ENCODE results near the gene SPINT3. TPM values are rescaled to one million over a fixed set of nuclear protein-coding genes. Genes with fewer than 3 reads are reported as not detected.

The SPINT3 gene
- total RNA-seq, 2 experiments from 2014 or later = not detected

DNA sequence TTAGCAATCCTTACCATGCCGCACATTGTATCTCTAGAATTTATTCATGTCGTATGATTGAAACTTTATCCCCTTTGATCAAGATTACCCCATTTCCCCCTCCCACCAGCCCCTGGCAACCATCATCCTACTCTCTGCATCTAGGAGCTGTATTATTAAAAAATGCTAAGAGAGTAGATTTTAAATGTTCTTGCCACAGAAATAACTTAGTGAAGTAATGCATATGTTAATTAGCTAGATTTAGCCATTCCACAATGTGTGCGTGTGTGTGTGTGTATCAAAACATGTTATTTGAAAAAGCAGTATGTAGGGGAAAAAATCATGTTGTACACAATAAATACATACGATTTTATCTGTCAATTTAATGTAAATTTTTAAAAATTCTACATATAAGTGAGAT lies 11.9 kb upstream of the SPINT3 start:
- ATAC-seq (no peak), DNase-seq (no peak)
- intact Hi-C loops (cut with DNase I, micrococcal nuclease) = no loop called here
- Mint-ChIP-seq H3K4me1 (no peaks in the 10 kb centered on the region), H3K27me3 (peaks cover 35% of the 10 kb centered on the region), H3K4me3 (no peak overlapping the region), H3K36me3 (ENCODE audit: low read depth) (no peaks in the 10 kb centered on the region), H3K9me3 (ENCODE audit: low read depth) (no peaks in the 10 kb centered on the region), H3K27ac (no peak overlapping the region)
- POLR2A ChIA-PET = no interaction called here
- CTCF ChIA-PET = interaction anchor here (0.5 kb wide), 1 partner anchor 89 kb away, joined by 3 read pairs; no protein-coding TSS in a partner anchor

DNA sequence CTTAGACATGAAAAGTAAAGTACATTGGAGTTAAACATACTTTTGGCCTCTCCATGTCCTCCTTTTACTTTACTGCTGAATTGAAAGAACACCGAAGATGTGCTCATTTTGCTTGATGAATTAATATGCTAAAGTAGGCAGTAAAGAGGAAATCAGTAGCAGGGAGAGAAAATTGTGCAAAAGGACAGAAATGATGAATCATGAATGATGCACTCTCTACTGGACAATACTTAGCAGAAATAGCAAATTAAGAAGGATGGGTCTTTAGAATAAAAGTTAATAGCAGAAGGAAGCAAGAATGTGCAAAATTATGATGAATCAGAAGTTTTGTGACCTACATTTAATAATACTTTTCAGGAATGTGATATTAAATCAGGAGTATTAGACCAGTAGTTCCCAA lies 8.4 kb upstream of the SPINT3 start:
- peaks cover 34% of the 10 kb centered on the region for H3K27me3 Mint-ChIP-seq
- ChIA-PET CTCF (interaction anchor here (1.3 kb wide), 1 partner anchor 247 kb away, joined by 5 read pairs; no protein-coding TSS in a partner anchor), POLR2A (no interaction called here)
- H3K4me3 Mint-ChIP-seq = no peak overlapping the region
- ATAC-seq (no peak), DNase-seq (no peak)
- no peaks in the 10 kb centered on the region for H3K36me3 Mint-ChIP-seq (ENCODE audit: low read depth)
- intact Hi-C loops (cut with DNase I, micrococcal nuclease) = no loop called here
- H3K4me1 Mint-ChIP-seq = no peaks in the 10 kb centered on the region
- no peaks in the 10 kb centered on the region for H3K9me3 Mint-ChIP-seq (ENCODE audit: low read depth)
- no peak overlapping the region for H3K27ac Mint-ChIP-seq

DNA sequence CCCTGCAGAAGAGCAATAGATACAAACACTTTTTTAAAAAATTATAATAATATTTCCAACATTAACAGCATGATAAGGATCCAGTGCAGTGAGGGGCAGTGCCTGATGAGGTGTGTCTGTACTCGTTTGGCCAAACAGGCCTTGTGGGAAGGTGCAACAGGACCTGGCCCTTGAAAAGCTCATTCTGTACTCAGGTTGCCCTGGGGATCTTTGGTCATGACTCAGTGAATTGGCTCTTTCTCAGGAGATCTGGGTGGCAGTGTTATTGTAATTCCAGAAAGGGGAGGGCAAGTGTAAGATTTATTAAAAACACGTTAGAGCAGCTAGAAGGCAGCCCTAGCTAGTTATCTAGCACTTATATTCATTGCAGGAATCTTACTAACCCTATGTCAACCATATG lies 2.9 kb upstream of the SPINT3 start:
- ChIA-PET POLR2A (no interaction called here), CTCF (interaction anchor here (0.8 to 2.0 kb wide), 2 partner anchors 199 to 253 kb away, joined by 3 to 4 read pairs; no protein-coding TSS in a partner anchor)
- no peak overlapping the region for H3K4me3 Mint-ChIP-seq

DNA sequence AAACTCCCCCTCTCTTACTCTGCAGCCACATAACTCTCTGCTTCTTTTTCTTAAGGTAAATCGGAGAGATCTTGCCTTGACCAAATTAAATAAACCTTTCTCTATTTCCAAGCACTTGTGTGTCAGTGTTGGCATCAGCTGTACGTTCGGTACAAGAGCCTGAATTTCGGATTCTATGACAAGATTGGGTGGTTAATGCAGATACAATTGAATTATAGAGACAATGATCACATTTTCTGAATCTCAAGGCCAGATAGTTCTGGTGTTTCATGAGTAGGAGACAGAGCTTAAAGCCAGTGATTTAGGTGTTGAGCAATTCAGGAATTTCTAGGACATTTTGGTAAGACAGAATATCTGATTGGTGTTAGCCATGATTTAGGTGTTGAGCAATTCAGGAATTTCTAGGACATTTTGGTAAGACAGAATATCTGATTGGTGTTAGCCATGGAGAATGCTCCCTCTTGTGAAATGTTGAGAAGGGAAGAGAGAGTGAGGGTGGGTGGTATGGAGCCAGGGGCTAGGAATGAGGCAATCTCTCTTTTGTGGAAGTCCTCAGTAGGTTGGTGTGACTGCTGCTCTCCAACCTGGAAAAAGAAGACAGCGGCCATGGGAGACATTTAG lies 5.1 kb downstream of the SPINT3 start:
- Mint-ChIP-seq H3K4me1 (peaks cover 12% of the 10 kb centered on the region), H3K27ac (no peak overlapping the region), H3K9me3 (ENCODE audit: low read depth) (no peaks in the 10 kb centered on the region), H3K36me3 (ENCODE audit: low read depth) (no peaks in the 10 kb centered on the region), H3K4me3 (no peak overlapping the region), H3K27me3 (peaks cover 26% of the 10 kb centered on the region)
- ChIA-PET CTCF (interaction anchor here (0.6 to 0.7 kb wide), 2 partner anchors 28 to 258 kb away, joined by 3 read pairs; no protein-coding TSS in a partner anchor), POLR2A (no interaction called here)
- DNase-seq = no peak
- no peak for ATAC-seq
- intact Hi-C loops (cut with DNase I, micrococcal nuclease) = no loop called here

More for the DNA sequence above, 2.9 kb upstream of the SPINT3 start:
- H3K36me3 Mint-ChIP-seq (ENCODE audit: low read depth) = no peaks in the 10 kb centered on the region
- H3K27ac Mint-ChIP-seq = no peak overlapping the region
- DNase-seq = no peak
- intact Hi-C loops (cut with DNase I, micrococcal nuclease) = no loop called here
- no peaks in the 10 kb centered on the region for H3K4me1 Mint-ChIP-seq
- no peaks in the 10 kb centered on the region for H3K9me3 Mint-ChIP-seq (ENCODE audit: low read depth)
- peaks cover 27% of the 10 kb centered on the region for H3K27me3 Mint-ChIP-seq
- ATAC-seq = no peak

DNA sequence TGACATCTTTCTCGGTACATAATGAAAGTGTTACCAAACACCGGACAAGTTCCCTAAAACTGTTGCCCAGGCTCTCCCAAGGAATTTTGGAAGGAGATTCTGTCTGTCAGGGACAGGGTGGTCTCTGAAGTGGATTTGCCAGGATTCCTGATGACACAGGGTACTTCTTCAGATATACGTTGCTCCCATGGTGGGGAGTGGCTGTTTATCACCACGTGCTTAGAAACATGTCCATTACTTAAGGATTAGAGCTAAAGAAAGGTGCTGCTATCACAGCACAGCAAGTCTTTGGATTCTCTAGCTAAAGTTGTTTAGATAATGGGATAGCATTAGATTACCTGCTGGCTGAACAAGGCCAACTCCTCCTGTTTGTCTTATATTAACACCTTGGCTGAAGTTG lies 6.3 kb downstream of the SPINT3 start:
- Mint-ChIP-seq H3K9me3 (ENCODE audit: low read depth) (no peaks in the 10 kb centered on the region), H3K27me3 (peaks cover 31% of the 10 kb centered on the region), H3K4me3 (no peak overlapping the region), H3K36me3 (ENCODE audit: low read depth) (no peaks in the 10 kb centered on the region), H3K4me1 (peaks cover 12% of the 10 kb centered on the region), H3K27ac (no peak overlapping the region)
- no peak for ATAC-seq
- ChIA-PET CTCF (no interaction called here), POLR2A (no interaction called here)
- DNase-seq = no peak
- intact Hi-C loops (cut with DNase I, micrococcal nuclease) = no loop called here

DNA sequence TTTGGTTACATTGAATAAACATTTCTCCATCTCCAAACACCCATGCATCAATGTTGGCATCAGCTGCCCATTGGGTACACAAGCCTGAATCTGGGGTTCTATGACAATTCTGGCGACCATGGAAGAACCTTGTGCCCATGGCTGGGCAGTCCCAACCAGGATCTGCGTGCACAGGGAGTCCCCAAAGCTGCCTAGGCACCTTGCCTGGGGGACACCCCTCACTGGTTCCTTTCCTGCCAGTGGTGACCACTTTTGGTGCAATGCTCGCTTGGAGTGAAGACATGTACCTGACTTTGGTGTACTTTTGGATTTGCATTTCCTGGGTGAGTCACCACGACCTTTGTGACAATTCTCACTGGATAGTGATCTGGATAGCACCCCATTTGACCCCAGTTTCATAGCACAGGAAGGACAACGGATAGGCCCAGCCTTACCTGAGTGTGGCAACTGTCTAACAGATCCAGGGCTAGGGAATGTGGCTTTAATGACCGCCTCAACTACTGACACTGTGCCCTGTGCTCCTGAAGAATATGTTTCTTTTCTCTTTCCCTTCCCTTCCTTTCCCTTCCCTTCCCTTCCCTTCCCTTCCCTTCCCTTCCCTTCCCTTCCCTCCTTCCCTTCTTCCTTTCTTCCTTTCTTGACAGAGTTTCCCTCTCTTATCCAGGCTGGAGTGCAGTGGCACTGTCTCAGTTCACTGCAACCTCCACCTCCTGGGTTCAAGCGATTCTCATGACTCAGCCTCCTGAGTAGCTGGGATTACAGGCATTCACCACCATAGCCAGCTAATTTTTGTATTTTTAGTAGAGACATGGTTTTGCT lies 7.1 kb downstream of the SPINT3 start:
- POLR2A ChIA-PET = no interaction called here
- no peaks in the 10 kb centered on the region for H3K36me3 Mint-ChIP-seq (ENCODE audit: low read depth)
- no peak overlapping the region for H3K27ac Mint-ChIP-seq
- intact Hi-C loops (cut with DNase I, micrococcal nuclease) = no loop called here
- no peak overlapping the region for H3K4me3 Mint-ChIP-seq
- H3K4me1 Mint-ChIP-seq = peaks cover 12% of the 10 kb centered on the region
- peak; percentile 11 for DNase-seq
- CTCF ChIA-PET = no interaction called here
- peak; percentile 23 for ATAC-seq
- peaks cover 33% of the 10 kb centered on the region for H3K27me3 Mint-ChIP-seq
- H3K9me3 Mint-ChIP-seq (ENCODE audit: low read depth) = no peaks in the 10 kb centered on the region

DNA sequence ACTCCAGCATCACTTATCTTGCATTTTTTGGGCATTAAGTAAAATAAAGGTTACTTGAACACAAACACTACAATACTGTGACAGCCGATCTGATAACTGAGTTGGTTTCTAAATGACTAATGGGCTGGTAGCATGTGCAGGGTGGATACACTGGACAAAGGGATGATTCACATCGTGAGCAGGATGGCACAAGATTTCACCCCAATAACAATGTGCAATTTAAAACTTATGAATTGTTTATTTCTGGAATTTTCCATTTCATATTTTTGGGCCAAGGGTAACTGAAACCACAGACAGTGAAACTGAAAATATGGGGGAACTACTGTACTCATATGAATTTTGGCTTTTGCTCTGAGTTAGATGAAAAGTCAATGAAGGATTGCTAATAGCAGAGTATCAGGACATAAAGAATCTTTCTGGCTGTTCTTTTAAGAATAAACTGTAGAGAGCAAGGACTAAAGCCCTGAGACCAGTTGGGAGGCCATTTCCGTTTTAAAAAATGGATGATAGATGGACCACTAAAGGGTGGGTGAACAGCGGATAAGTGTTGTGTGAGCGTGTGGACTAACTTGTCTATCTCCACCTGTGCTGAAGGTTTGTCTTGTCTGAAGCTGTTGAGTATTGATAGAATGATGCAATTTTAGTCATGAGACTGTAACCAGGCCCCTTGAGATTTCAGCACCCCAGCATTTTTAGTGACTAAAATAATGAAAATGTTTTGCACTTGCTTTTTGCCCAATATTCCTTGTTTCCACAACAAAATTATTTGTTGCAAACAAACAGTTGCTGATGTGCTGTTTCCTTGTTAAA lies 8.2 kb downstream of the SPINT3 start:
- H3K36me3 Mint-ChIP-seq (ENCODE audit: low read depth) = no peaks in the 10 kb centered on the region
- H3K9me3 Mint-ChIP-seq (ENCODE audit: low read depth) = no peaks in the 10 kb centered on the region
- intact Hi-C loops (cut with DNase I, micrococcal nuclease) = no loop called here
- H3K27ac Mint-ChIP-seq = no peak overlapping the region
- POLR2A ChIA-PET = no interaction called here
- H3K4me1 Mint-ChIP-seq = peaks cover 12% of the 10 kb centered on the region
- H3K27me3 Mint-ChIP-seq = peaks cover 34% of the 10 kb centered on the region
- H3K4me3 Mint-ChIP-seq = no peak overlapping the region
- DNase-seq (no peak), ATAC-seq (peak; percentile 74)
- CTCF ChIA-PET = interaction anchor here (0.6 kb wide), 1 partner anchor 70 kb away, joined by 4 read pairs; no protein-coding TSS in a partner anchor

DNA sequence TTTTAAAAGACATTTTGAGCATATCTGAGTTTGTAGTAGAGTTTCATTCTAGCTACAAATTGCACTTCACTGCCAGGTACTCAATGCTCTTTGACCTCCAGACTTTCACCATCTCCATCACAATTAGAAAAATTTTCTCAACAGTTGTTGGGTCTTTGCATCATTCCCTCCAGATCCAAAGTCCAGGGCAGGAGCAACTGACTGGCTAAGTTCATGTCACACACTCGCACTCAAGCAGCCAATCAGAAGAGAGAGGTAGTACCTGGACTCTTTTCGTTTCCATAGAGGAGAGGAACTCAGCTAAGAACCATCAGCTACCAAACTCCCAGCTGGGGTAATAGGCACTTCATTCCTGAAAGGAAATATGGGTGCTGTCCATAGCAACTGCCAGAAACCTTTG lies 9.0 kb downstream of the SPINT3 start:
- ATAC-seq = no peak
- Mint-ChIP-seq H3K4me1 (peaks cover 12% of the 10 kb centered on the region), H3K27ac (no peak overlapping the region), H3K27me3 (peaks cover 35% of the 10 kb centered on the region), H3K9me3 (ENCODE audit: low read depth) (no peaks in the 10 kb centered on the region), H3K36me3 (ENCODE audit: low read depth) (no peaks in the 10 kb centered on the region), H3K4me3 (no peak overlapping the region)
- no peak for DNase-seq
- CTCF ChIA-PET = no interaction called here
- intact Hi-C loops (cut with DNase I, micrococcal nuclease) = no loop called here
- POLR2A ChIA-PET = no interaction called here

DNA sequence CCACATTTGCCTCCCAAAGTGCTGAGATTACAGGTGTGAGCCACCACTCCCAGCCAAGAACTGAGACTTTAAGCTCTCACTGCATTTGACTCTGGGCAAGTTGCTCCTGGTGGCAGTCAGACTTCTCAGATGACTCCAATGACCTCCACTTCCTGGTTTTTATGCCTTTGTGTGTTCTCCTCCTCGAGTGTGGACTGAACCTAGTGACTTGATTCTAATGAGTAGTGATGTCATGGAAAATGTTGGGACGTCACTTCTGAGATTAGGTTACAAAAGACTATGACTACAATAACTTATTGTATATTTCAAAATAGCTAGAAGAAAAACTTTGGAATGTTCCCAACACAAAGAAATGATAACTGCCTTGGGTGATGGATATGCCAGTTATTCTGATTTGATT lies 12.0 kb downstream of the SPINT3 start:
- no peaks in the 10 kb centered on the region for H3K9me3 Mint-ChIP-seq (ENCODE audit: low read depth)
- no peak overlapping the region for H3K27ac Mint-ChIP-seq
- intact Hi-C loops (cut with DNase I, micrococcal nuclease) = no loop called here
- ChIA-PET POLR2A (no interaction called here), CTCF (interaction anchor here (1.2 to 1.5 kb wide), 2 partner anchors 267 to 268 kb away, joined by 3 read pairs; no protein-coding TSS in a partner anchor)
- no peak overlapping the region for H3K4me3 Mint-ChIP-seq
- DNase-seq (no peak), ATAC-seq (no peak)
- peaks cover 36% of the 10 kb centered on the region for H3K27me3 Mint-ChIP-seq
- no peaks in the 10 kb centered on the region for H3K36me3 Mint-ChIP-seq (ENCODE audit: low read depth)
- peaks cover 12% of the 10 kb centered on the region for H3K4me1 Mint-ChIP-seq

DNA sequence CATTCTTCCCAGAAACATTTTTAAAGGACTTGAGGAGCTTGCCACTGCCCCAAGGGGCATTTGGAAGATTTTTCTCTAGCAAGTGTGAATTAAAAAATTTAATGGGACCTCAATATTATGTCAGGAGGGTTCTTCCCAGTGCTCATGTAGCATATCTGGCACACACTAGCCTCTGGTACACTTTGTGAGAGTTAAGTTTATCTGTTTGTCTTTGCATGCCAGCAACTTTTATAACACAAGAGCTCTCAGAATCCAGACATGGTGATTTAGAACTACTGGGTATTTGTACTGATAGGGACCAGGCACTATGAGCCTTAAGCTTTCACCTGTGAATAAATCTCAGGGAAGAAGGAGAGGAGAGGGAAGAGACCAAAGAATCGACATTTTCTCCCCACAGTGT lies 12.9 kb downstream of the SPINT3 start:
- Mint-ChIP-seq H3K4me3 (no peak overlapping the region), H3K27ac (no peak overlapping the region), H3K9me3 (ENCODE audit: low read depth) (no peaks in the 10 kb centered on the region), H3K4me1 (peaks cover 7% of the 10 kb centered on the region), H3K27me3 (peaks cover 31% of the 10 kb centered on the region), H3K36me3 (ENCODE audit: low read depth) (no peaks in the 10 kb centered on the region)
- no peak for ATAC-seq
- POLR2A ChIA-PET = interaction anchor here (0.7 kb wide), 1 partner anchor 674 kb away, joined by 5 read pairs; no protein-coding TSS in a partner anchor
- CTCF ChIA-PET = interaction anchor here (0.8 to 1.2 kb wide), 6 partner anchors 35 to 268 kb away, joined by 3 to 4 read pairs (median 3); no protein-coding TSS in a partner anchor
- DNase-seq = no peak
- intact Hi-C loops (cut with DNase I, micrococcal nuclease) = no loop called here

DNA sequence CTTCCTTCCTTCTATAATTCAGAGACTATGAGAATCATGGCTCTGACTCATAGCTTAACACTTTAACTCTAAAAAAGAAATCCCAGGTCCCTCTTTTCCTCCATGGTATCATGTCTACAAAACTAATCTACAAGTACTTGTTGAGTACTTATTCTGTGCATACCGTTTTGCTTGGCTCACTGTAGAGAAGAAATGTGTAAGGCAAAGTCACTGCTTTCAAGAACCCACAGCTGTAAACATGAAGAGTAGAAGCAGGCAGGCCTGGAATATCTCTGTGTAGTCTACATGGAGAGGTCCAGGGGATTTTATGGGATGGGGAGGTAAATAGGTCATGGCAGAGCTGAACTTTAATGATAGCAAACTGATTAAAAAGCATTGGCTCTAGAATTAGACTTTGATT lies 13.8 kb downstream of the SPINT3 start:
- Mint-ChIP-seq H3K9me3 (ENCODE audit: low read depth) (no peaks in the 10 kb centered on the region), H3K27me3 (peaks cover 32% of the 10 kb centered on the region), H3K27ac (no peak overlapping the region), H3K4me3 (no peak overlapping the region), H3K4me1 (no peaks in the 10 kb centered on the region), H3K36me3 (ENCODE audit: low read depth) (no peaks in the 10 kb centered on the region)
- ATAC-seq (no peak), DNase-seq (no peak)
- intact Hi-C loops (cut with DNase I, micrococcal nuclease) = no loop called here
- POLR2A ChIA-PET = no interaction called here
- CTCF ChIA-PET = interaction anchor here (1.2 kb wide), 1 partner anchor 238 kb away, joined by 3 read pairs; no protein-coding TSS in a partner anchor

All from activated CD4-positive, alpha-beta T cell treated with anti-CD3 and anti-CD28 coated beads for 36 hours (primary cell).